22Rv1 (cell line): Measurements from ENCODE around the gene STEAP1B.
"Not testable (repeated sequence)": the region's sequence is repeated elsewhere in the genome, so short reads cannot be mapped to it uniquely, and the experiment has no call there.

Source experiments
- H3K27ac ChIP-seq: fragments of 450-650 bp; 2 replicates; pipeline ENCODE4 v1.5.1; 2017
- CTCF ChIP-seq: fragments of 450-650 bp; IDR thresholded peaks from 2 replicates; pipeline ENCODE4 v1.5.1; 2017; ENCODE audit warnings: mild to moderate bottlenecking
- ZFX ChIP-seq: fragments of 450-650 bp; IDR thresholded peaks from 2 replicates; pipeline ENCODE4 v1.6.1; 2017; ENCODE audit warnings: antibody characterized with exemption, borderline replicate concordance

Gene STEAP1B

GRCh38 chr7:22457471-22457870, 42.5 kb downstream of the STEAP1B start:
- no peak overlapping the region for H3K27ac ChIP-seq
- TF ChIP-seq ZFX (no peak), CTCF (no peak)

- H3K27ac ChIP-seq = no peak overlapping the region
- TF ChIP-seq CTCF = no peak
Observed at GRCh38 chr7:22454446-22454845, 45.5 kb downstream of the STEAP1B start.

DNA sequence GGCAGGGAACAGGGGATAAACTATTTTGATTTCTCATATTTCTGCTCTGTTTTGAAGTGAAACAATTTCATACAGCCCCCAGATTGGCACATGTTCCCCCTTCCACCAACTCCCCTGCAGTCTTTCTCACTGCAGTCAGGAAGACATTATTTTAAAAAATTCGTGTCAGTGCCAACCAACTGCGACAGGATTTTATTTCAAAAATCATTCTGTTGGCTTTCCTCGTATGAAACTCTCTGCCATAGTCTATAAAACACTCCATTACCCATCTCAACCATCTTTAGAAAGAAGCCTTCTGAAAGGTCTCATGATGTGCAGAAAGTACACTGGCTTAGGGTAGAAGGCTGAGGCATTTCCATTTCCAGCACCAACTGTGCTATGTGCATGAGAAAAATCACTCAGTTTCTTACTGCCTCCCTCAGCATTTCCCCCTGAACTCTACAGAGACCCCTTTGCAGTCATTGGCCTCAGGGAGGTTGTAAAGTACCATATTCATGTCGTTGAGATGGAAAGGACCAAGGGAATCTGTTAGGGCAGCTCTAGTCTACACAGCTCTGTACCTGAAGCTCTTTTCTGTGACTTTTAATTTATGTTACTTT, 46.9 kb downstream of the STEAP1B start:
- no peak overlapping the region for H3K27ac ChIP-seq
- no peak for TF ChIP-seq ZFX
- no peak for TF ChIP-seq CTCF

GRCh38 chr7:22452142-22452959, 47.6 kb downstream of the STEAP1B start:
- H3K27ac ChIP-seq = no peak overlapping the region
- TF ChIP-seq CTCF = peak; percentile 100
- TF ChIP-seq ZFX = no peak

DNA sequence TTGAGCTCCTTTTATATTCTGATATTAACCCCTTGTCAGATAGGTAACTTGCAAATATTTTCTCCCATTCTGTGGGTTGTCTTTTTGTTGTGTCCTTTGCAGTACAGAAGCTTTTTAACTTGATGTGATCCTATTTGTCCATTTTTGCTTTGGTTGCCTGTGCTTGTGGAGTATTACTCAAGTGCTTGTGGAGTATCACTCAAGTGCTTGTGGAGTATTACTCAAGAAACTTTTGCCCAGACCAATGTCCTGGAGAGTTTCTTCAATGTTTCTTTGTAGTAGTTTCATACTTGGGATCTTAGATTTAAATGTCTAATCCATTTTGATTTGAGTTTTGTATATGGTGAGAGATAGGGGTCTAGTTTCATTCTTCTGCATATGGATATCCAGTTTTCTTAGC, 50.0 kb downstream of the STEAP1B start:
- not testable (repeated sequence) for H3K27ac ChIP-seq

DNA sequence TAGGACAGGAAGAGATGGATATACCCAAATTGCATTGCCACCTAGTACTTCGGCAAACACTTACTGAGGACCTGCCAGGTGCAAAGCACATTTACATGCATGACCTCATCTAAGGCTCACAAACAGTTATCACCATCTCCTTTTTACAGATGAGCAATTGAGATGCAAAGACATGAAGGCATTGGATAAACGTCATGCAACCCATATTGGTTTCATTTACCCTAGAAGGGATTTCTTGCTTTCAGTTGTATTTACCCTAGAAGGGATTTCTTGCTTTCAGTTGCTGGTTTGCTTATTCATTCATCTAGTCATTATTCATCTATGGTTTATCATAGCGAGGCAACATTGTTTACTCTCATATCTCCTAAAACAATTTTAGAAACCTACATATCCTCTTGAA, 52.2 kb downstream of the STEAP1B start:
- TF ChIP-seq ZFX (no peak), CTCF (no peak)
- H3K27ac ChIP-seq = no peak overlapping the region

GRCh38 chr7:22447008-22447407, 53.0 kb downstream of the STEAP1B start:
- H3K27ac ChIP-seq = no peak overlapping the region
- TF ChIP-seq CTCF = no peak
- no peak for TF ChIP-seq ZFX

DNA sequence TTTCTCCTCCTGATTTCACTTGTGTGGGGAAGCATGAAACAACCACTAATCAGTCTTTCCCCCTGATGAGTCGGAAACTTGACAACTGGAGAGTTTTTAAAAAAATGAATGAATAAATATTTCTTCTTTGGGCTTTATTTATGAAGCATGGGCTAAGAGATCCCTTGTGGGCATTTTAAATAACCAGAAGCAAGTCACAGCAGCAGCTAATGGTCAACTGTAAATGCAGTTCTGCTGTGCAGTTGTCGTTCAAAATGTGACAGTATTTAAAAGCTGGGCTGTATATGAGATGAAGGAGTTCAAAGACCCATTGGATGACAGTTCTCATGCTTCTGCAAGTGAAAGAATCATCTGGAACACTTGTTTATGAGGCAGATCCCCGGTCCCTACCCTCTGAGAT, 54.1 kb downstream of the STEAP1B start:
- no peak overlapping the region for H3K27ac ChIP-seq
- TF ChIP-seq ZFX (no peak), CTCF (no peak)
